ENCODE data around the gene NIFK.

NIFK gene

DNA sequence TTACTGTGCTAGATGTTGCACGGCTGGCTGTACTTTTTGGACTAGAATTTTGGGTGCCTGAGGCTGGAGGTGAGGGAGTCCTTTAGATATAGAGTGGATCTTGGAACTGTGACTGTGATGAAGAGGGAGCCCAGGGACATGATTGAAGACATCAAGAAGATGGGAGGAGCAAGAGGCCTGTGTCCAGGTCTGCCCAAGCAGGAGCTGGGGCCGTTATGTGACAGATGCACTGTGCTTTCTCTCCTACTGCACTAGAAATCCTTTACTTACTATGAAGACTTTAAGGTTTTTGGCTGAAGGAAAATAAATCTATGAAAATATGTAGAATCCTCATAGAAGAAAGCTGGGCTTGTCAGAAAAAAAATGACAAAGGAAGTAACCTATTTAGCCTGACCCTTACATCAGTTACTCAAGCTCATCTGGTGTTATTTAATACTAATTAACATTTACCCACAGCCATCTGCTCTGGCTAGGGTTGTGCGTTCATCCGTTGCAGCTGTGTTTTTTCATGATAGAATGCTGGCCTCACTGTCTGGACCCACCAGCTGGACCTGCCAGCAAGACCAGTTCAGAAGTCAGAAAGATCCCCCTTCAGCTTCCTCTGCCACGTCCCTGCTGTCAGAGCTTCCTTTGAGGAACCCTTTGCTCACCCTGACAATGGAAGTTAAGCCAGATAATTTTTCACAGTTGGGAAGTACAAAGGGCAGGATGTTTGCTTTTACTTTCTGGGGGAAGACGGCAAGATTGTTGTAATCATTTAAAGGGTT is 35.5 kb upstream of the NIFK start:
- CTCF ChIA-PET: interaction anchor here (0.6 to 1.3 kb wide), 2 partner anchors 29 to 39 kb away, joined by 3 to 4 read pairs; no protein-coding TSS in a partner anchor
- TF ChIP-seq RBAK (tag by site-specific recombination; IDR thresholded peaks at IDR 0.05): no peak
- TF ChIP-seq PRDM6 (tag by site-specific recombination; IDR thresholded peaks at IDR 0.05): no peak
- TF ChIP-seq GLI2 (tag by site-specific recombination; IDR thresholded peaks at IDR 0.05; ENCODE audit: borderline replicate concordance, low read depth): no peak
- no peaks in the 10 kb centered on the region for H3K9me3 ChIP-seq (ENCODE audit: control insufficient read depth, insufficient read depth, low read depth, low read length)
- no peak overlapping the region for H3K27ac ChIP-seq (ENCODE audit: extremely low read depth, low read depth, low read length)
- no peaks in the 10 kb centered on the region; the same call in 1 of the 2 replicates for H3K4me1 ChIP-seq (ENCODE audit: control insufficient read depth, insufficient read depth, low read length)
- peaks cover 7 to 22% of the 10 kb centered on the region in 2 experiments for H3K36me3 ChIP-seq (ENCODE audit: control insufficient read depth in 2 of 2, insufficient read depth in 1 of 2, low read length in 2 of 2)
- POLR2A ChIA-PET: no interaction called here
- no peak overlapping the region for H3K4me3 ChIP-seq (ENCODE audit: low read depth, low read length)

- ChIA-PET POLR2A (interaction anchor here (0.8 to 1.2 kb wide), 2 partner anchors 11 to 36 kb away, joined by 3 to 5 read pairs; no protein-coding TSS in a partner anchor), CTCF (no interaction called here)
- no peaks in the 10 kb centered on the region for H3K4me1 ChIP-seq (ENCODE audit: control insufficient read depth, insufficient read depth, low read length)
- H3K36me3 ChIP-seq (ENCODE audit: control insufficient read depth in 2 of 2, insufficient read depth in 1 of 2, low read length in 2 of 2): peaks cover 44 to 62% of the 10 kb centered on the region in 2 experiments
- TF ChIP-seq ZNF433 (tag by site-specific recombination; IDR thresholded peaks at IDR 0.05; ENCODE audit: low read depth) (no peak), ZNF121 (tag by site-specific recombination; IDR thresholded peaks at IDR 0.05) (no peak)
- H3K27ac ChIP-seq (ENCODE audit: extremely low read depth, low read depth, low read length): no peak overlapping the region
- no peaks in the 10 kb centered on the region for H3K9me3 ChIP-seq (ENCODE audit: control insufficient read depth, insufficient read depth, low read depth, low read length)
- H3K4me3 ChIP-seq (ENCODE audit: low read depth, low read length): no peak overlapping the region
Measured at GRCh38 chr2:121768143-121768755, 31.6 kb upstream of the NIFK start.

DNA sequence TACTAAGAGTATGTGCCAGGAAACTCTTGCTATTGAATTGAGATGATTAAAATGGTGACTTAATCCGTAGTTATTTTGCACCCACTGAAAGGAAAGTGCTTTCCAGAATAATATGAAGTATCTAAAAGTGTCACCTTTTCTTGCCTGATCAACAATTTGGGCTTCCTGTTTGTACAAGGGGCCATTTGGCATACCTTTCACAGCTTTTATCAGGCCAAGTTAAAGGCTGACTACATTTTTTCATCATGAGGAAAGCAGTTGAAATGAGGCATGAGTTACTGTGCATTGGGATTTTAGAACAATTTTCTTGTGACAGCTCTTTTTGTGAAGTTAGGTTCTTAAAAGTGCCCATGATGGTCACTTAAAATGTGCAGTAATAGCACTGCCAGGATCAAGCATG is 29.9 kb upstream of the NIFK start:
- Histone ChIP-seq H3K27ac (ENCODE audit: extremely low read depth, low read depth, low read length) (no peak overlapping the region), H3K4me1 (ENCODE audit: control insufficient read depth, insufficient read depth, low read length) (no peaks in the 10 kb centered on the region), H3K36me3 (ENCODE audit: control insufficient read depth in 2 of 2, insufficient read depth in 1 of 2, low read length in 2 of 2) (peaks cover 48 to 74% of the 10 kb centered on the region in 2 experiments), H3K4me3 (ENCODE audit: low read depth, low read length) (no peak overlapping the region), H3K9me3 (ENCODE audit: control insufficient read depth, insufficient read depth, low read depth, low read length) (no peaks in the 10 kb centered on the region)
- ChIA-PET POLR2A (no interaction called here), CTCF (no interaction called here)
- no peak for TF ChIP-seq ZNF398 (tag by site-specific recombination; IDR thresholded peaks at IDR 0.05)
- no peak for TF ChIP-seq ZNF558 (tag by site-specific recombination; IDR thresholded peaks at IDR 0.05)
- no peak for TF ChIP-seq ZSCAN18 (tag by site-specific recombination; IDR thresholded peaks at IDR 0.05)
- TF ChIP-seq GLIS2 (tag by site-specific recombination; IDR thresholded peaks at IDR 0.05): no peak
- no peak for TF ChIP-seq GFI1B (tag by site-specific recombination; IDR thresholded peaks at IDR 0.05)
- TF ChIP-seq ZNF214 (tag by site-specific recombination; IDR thresholded peaks at IDR 0.05; ENCODE audit: borderline replicate concordance): no peak
- no peak for TF ChIP-seq ZNF16 (tag by site-specific recombination; IDR thresholded peaks at IDR 0.05; ENCODE audit: low read depth)
- TF ChIP-seq ZNF114 (tag by site-specific recombination; IDR thresholded peaks at IDR 0.05): no peak
- TF ChIP-seq ZNF707 (tag by site-specific recombination; IDR thresholded peaks at IDR 0.05): no peak
- TF ChIP-seq ZNF610 (tag by site-specific recombination; IDR thresholded peaks at IDR 0.05; ENCODE audit: borderline replicate concordance): no peak
- TF ChIP-seq, protein P1, sequence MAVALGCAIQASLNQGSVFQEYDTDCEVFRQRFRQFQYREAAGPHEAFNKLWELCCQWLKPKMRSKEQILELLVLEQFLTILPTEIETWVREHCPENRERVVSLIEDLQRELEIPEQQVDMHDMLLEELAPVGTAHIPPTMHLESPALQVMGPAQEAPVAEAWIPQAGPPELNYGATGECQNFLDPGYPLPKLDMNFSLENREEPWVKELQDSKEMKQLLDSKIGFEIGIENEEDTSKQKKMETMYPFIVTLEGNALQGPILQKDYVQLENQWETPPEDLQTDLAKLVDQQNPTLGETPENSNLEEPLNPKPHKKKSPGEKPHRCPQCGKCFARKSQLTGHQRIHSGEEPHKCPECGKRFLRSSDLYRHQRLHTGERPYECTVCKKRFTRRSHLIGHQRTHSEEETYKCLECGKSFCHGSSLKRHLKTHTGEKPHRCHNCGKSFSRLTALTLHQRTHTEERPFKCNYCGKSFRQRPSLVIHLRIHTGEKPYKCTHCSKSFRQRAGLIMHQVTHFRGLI (tag by site-specific recombination; IDR thresholded peaks at IDR 0.05): no peak

All from HEK293 (cell line).